SU-DHL-6 (cell line): Measurements from ENCODE around the gene NIFK.

Source experiments
- H2AFZ ChIP-seq: fragments of 200-600 bp; sonication (generic); 2 replicates; pipeline ENCODE4 v1.6.1; 2014; ENCODE audit warnings: low read depth, mild to moderate bottlenecking, moderate library complexity, mixed read lengths, antibody characterized with exemption, low read length; ENCODE audit not compliant: severe bottlenecking
- H3F3A ChIP-seq: fragments of 200-600 bp; shearing (Covaris generic); 2 replicates; pipeline ENCODE4 v1.6.0; 2016; ENCODE audit warnings: antibody characterized with exemption, mild to moderate bottlenecking; ENCODE audit not compliant: insufficient read depth
- H3K27ac ChIP-seq: fragments of 200-600 bp; sonication (generic); 2 replicates; pipeline ENCODE4 v1.5.1; 2016; ENCODE audit warnings: low read depth, mild to moderate bottlenecking, low read length, moderate library complexity, mixed read lengths
- H3K27me3 ChIP-seq: fragments of 200-600 bp; sonication (generic), shearing (Covaris generic); 2 replicates; pipeline ENCODE4 v1.6.0; 2014; ENCODE audit warnings: mild to moderate bottlenecking, low read length
- H3K36me3 ChIP-seq: fragments of 200-600 bp; sonication (generic); 2 replicates; pipeline ENCODE4 v1.6.1; 2014; ENCODE audit warnings: mild to moderate bottlenecking, low read length, mixed read lengths
- H3K4me2 ChIP-seq: fragments of 300-600, 200-600 bp; shearing (Covaris generic), sonication (generic); 2 replicates; pipeline ENCODE4 v1.6.0; 2014; ENCODE audit warnings: low read length, low read depth, mild to moderate bottlenecking; ENCODE audit not compliant: poor library complexity, severe bottlenecking
- H3K4me3 ChIP-seq: fragments of 200-600 bp; sonication (generic); 2 replicates; pipeline ENCODE4 v1.5.1; 2014; ENCODE audit warnings: antibody characterized with exemption, low read length, mild to moderate bottlenecking, mixed read lengths; ENCODE audit not compliant: insufficient read depth, poor library complexity, severe bottlenecking
- H3K79me2 ChIP-seq: fragments of 200-600 bp; sonication (generic); 2 replicates; pipeline ENCODE4 v1.6.1; 2014; ENCODE audit warnings: mild to moderate bottlenecking, low read length, moderate library complexity; ENCODE audit not compliant: insufficient read depth
- H3K9ac ChIP-seq: fragments of 200-600 bp; sonication (generic); 2 replicates; pipeline ENCODE4 v1.7.0; 2014; ENCODE audit warnings: mild to moderate bottlenecking, low read length
- H3K9me2 ChIP-seq: fragments of 200-600 bp; sonication (generic); replicated peaks from 2 replicates; pipeline ENCODE4 v1.6.1; 2014; ENCODE audit warnings: low read length; ENCODE audit not compliant: insufficient read depth
- H3K9me3 ChIP-seq: fragments of 200-600 bp; sonication (generic); 2 replicates; pipeline ENCODE4 v1.6.1; 2014; ENCODE audit warnings: low read length, mixed read lengths; ENCODE audit not compliant: insufficient read depth
- H4K20me1 ChIP-seq: fragments of 200-600 bp; sonication (generic); 2 replicates; pipeline ENCODE4 v1.6.1; 2014; ENCODE audit warnings: low read depth, mild to moderate bottlenecking, antibody characterized with exemption, low read length, moderate library complexity, mixed read lengths
- CTCF ChIP-seq: fragments of 200-600 bp; sonication (generic); IDR thresholded peaks from one replicate; pipeline ENCODE4 v1.5.1; 2017; ENCODE audit warnings: antibody characterized with exemption, mild to moderate bottlenecking, low read length, moderate library complexity; ENCODE audit not compliant: insufficient read depth, poor library complexity, severe bottlenecking
- EZH2phosphoT487 ChIP-seq: fragments of 200-600 bp; sonication (generic), shearing (Covaris generic); conservative IDR thresholded peaks from 2 replicates; pipeline ENCODE4 v1.6.1; 2018; ENCODE audit warnings: mild to moderate bottlenecking, antibody characterized with exemption, low read length, moderate library complexity, mixed read lengths

Gene NIFK

GRCh38 chr2:121731366-121731765 lies 5.3 kb downstream of the NIFK start:
- Histone ChIP-seq H4K20me1 (peaks cover 21% of the 10 kb centered on the region), H3K79me2 (peaks cover 37% of the 10 kb centered on the region), H3K27me3 (no peaks in the 10 kb centered on the region), H3K4me2 (no peak overlapping the region), H3K36me3 (peaks cover 55% of the 10 kb centered on the region), H3F3A (peaks cover 27% of the 10 kb centered on the region), H3K9me2 (no peaks in the 10 kb centered on the region), H3K9ac (no peak overlapping the region), H2AFZ (no peak overlapping the region), H3K27ac (no peak overlapping the region), H3K9me3 (no peaks in the 10 kb centered on the region), H3K4me3 (no peak overlapping the region)
- TF ChIP-seq CTCF (no peak), EZH2phosphoT487 (no peak)

GRCh38 chr2:121727950-121728349 lies 8.7 kb downstream of the NIFK start:
- H3K36me3 ChIP-seq = peaks cover 39% of the 10 kb centered on the region
- H4K20me1 ChIP-seq = peaks cover 9% of the 10 kb centered on the region; the same call in 1 of the 2 replicates
- H3K27me3 ChIP-seq = no peaks in the 10 kb centered on the region
- peaks cover 30% of the 10 kb centered on the region for H3F3A ChIP-seq
- H3K9ac ChIP-seq = no peak overlapping the region
- no peak overlapping the region for H3K4me3 ChIP-seq
- H3K27ac ChIP-seq = no peak overlapping the region
- H3K4me2 ChIP-seq = no peak overlapping the region
- TF ChIP-seq CTCF (no peak), EZH2phosphoT487 (no peak)
- peaks cover 8% of the 10 kb centered on the region for H3K79me2 ChIP-seq
- no peak overlapping the region for H2AFZ ChIP-seq
- no peaks in the 10 kb centered on the region for H3K9me3 ChIP-seq
- no peaks in the 10 kb centered on the region for H3K9me2 ChIP-seq

GRCh38 chr2:121727332-121727731 lies 9.3 kb downstream of the NIFK start:
- H3K79me2 ChIP-seq = peaks cover 5% of the 10 kb centered on the region
- no peak overlapping the region for H3K9ac ChIP-seq
- no peaks in the 10 kb centered on the region for H3K9me3 ChIP-seq
- H3K27ac ChIP-seq = no peak overlapping the region
- H3K9me2 ChIP-seq = no peaks in the 10 kb centered on the region
- H4K20me1 ChIP-seq = peaks cover 9% of the 10 kb centered on the region; the same call in 1 of the 2 replicates
- peaks cover 36% of the 10 kb centered on the region for H3K36me3 ChIP-seq
- no peak overlapping the region for H3K4me2 ChIP-seq
- no peaks in the 10 kb centered on the region for H3K27me3 ChIP-seq
- H2AFZ ChIP-seq = no peak overlapping the region
- H3K4me3 ChIP-seq = no peak overlapping the region
- peaks cover 31% of the 10 kb centered on the region for H3F3A ChIP-seq
- no peak for TF ChIP-seq EZH2phosphoT487

GRCh38 chr2:121723316-121723715 lies 13.4 kb downstream of the NIFK start:
- H3K9me2 ChIP-seq = no peaks in the 10 kb centered on the region
- no peaks in the 10 kb centered on the region for H3K9me3 ChIP-seq
- H3K36me3 ChIP-seq = peaks cover 16% of the 10 kb centered on the region
- 0 out of 2 replicates have a peak, but pooled peaks cover under 1% of the 10 kb centered on the region for H4K20me1 ChIP-seq
- no peak overlapping the region for H3K27ac ChIP-seq
- H3K4me2 ChIP-seq = no peak overlapping the region
- no peak overlapping the region for H3K9ac ChIP-seq
- peaks cover 35% of the 10 kb centered on the region for H3F3A ChIP-seq
- H3K27me3 ChIP-seq = no peaks in the 10 kb centered on the region
- H3K4me3 ChIP-seq = no peak overlapping the region
- TF ChIP-seq EZH2phosphoT487 (no peak), CTCF (no peak)
- H2AFZ ChIP-seq = no peak overlapping the region
- H3K79me2 ChIP-seq = no peaks in the 10 kb centered on the region
